SHP77 (cell line): ENCODE measurements around the gene GPR34.

Source experiments
- DNase-seq, 2 experiments: peaks; one replicate each; lab custom pipeline; 2025; lab: John Stamatoyannopoulos, UW

GPR34 gene

GRCh38 chrX:41737065-41737464, 48.3 kb downstream of the GPR34 start:
- DNase-seq, result no peak

DNA sequence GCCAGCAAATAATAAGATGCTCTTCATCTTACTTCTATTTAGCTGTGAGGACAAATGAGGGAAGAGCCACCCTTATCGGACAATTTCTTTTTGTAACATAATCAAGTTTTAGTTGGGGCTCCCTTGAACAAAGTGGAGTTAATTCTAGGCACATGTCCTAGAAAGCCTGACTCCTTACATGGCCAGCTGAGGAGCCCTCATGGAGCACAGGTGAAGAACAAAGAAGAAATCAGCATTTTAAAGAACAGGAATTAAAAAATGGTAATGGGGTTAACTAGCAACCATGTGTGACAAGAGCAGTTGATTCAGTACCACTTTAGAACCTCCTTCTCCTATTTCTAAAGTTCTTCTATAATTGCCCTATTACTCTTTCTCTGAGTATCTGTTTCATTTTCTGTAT, 51.1 kb downstream of the GPR34 start:
- no peak for DNase-seq
